ENCODE measurements around the gene SLC29A4.
"Not testable (repeated sequence)": the region's sequence is repeated elsewhere in the genome, so short reads cannot be mapped to it uniquely, and the experiment has no call there.

The SLC29A4 gene

GRCh38 chr7:5269992-5270657 is 12.6 kb upstream of the SLC29A4 start:
- not testable (repeated sequence) for H3K36me3 ChIP-seq (replicated peaks in 1 of 2; ENCODE audit: control insufficient read depth in 2 of 2, insufficient read depth in 2 of 2, low read length in 2 of 2); H3K27ac ChIP-seq (replicated peaks; ENCODE audit: low read length); H3K4ac ChIP-seq (ENCODE audit: low read length); H3K4me3 ChIP-seq (ENCODE audit: low read length in 2 of 2); H3K18ac ChIP-seq (ENCODE audit: low read length); H2BK5ac ChIP-seq (ENCODE audit: low read length); H2AFZ ChIP-seq (ENCODE audit: low read length); H3K79me1 ChIP-seq (ENCODE audit: low read depth, low read length); H3K9ac ChIP-seq (ENCODE audit: low read depth, low read length, poor library complexity); H2BK12ac ChIP-seq (ENCODE audit: low read length); H2BK15ac ChIP-seq (ENCODE audit: low read length); H4K8ac ChIP-seq (ENCODE audit: low read depth, low read length); H3K27me3 ChIP-seq (ENCODE audit: control insufficient read depth in 3 of 3, insufficient read depth in 3 of 3, low read depth in 1 of 3, low read length in 3 of 3); H3K4me2 ChIP-seq (ENCODE audit: insufficient read depth, low read length, poor library complexity, severe bottlenecking); H3K23ac ChIP-seq (ENCODE audit: low read depth, low read length, poor library complexity); H2AK5ac ChIP-seq (ENCODE audit: low read depth, low read length); H3K14ac ChIP-seq (ENCODE audit: low read length); DNase-seq (ENCODE audit: low spot score); H2BK120ac ChIP-seq (ENCODE audit: low read depth, low read length); H4K91ac ChIP-seq (ENCODE audit: low read depth, low read length, poor library complexity); H3K9me3 ChIP-seq (replicated peaks in 1 of 2; ENCODE audit: control insufficient read depth in 2 of 2, insufficient read depth in 1 of 2, low read depth in 1 of 2, low read length in 2 of 2)
- H3K4me1 ChIP-seq (ENCODE audit: control insufficient read depth in 2 of 2, insufficient read depth in 1 of 2, low read depth in 1 of 2, low read length in 2 of 2) = peaks cover 7 to 10% of the 10 kb centered on the region in 2 donors
- WGBS, 2 donors (ENCODE audit: extremely low coverage in 2 of 2, insufficient read length in 2 of 2, insufficient replicate concordance in 1 of 2) = no CpG with 5 or more reads among the region's 12 CpGs

GRCh38 chr7:5270788-5271187 is 12.0 kb upstream of the SLC29A4 start:
- Histone ChIP-seq H3K4ac (ENCODE audit: low read length) (no peak overlapping the region), H3K4me2 (ENCODE audit: insufficient read depth, low read length, poor library complexity, severe bottlenecking) (no peak overlapping the region), H3K4me1 (ENCODE audit: control insufficient read depth in 2 of 2, insufficient read depth in 1 of 2, low read depth in 1 of 2, low read length in 2 of 2) (peaks cover 7% of the 10 kb centered on the region in 2 donors), H2AK5ac (ENCODE audit: low read depth, low read length) (no peak overlapping the region), H3K9me3 (replicated peaks in 1 of 2; ENCODE audit: control insufficient read depth in 2 of 2, insufficient read depth in 1 of 2, low read depth in 1 of 2, low read length in 2 of 2) (no peaks in the 10 kb centered on the region), H3K79me1 (ENCODE audit: low read depth, low read length) (no peaks in the 10 kb centered on the region), H4K91ac (ENCODE audit: low read depth, low read length, poor library complexity) (no peak overlapping the region), H3K23ac (ENCODE audit: low read depth, low read length, poor library complexity) (no peak overlapping the region), H2AFZ (ENCODE audit: low read length) (no peak overlapping the region), H3K18ac (ENCODE audit: low read length) (no peak overlapping the region), H2BK12ac (ENCODE audit: low read length) (no peak overlapping the region), H2BK15ac (ENCODE audit: low read length) (no peak overlapping the region), H2BK120ac (ENCODE audit: low read depth, low read length) (no peak overlapping the region), H3K4me3 (ENCODE audit: low read length in 2 of 2) (no peak overlapping the region), H2BK5ac (ENCODE audit: low read length) (no peak overlapping the region), H3K27ac (replicated peaks; ENCODE audit: low read length) (no peak overlapping the region), H3K27me3 (ENCODE audit: control insufficient read depth in 3 of 3, insufficient read depth in 3 of 3, low read depth in 1 of 3, low read length in 3 of 3) (no peaks in the 10 kb centered on the region), H3K36me3 (replicated peaks in 1 of 2; ENCODE audit: control insufficient read depth in 2 of 2, insufficient read depth in 2 of 2, low read length in 2 of 2) (no peaks in the 10 kb centered on the region), H3K9ac (ENCODE audit: low read depth, low read length, poor library complexity) (no peak overlapping the region), H4K8ac (ENCODE audit: low read depth, low read length) (no peak overlapping the region), H3K14ac (ENCODE audit: low read length) (no peak overlapping the region)
- no peak for DNase-seq (ENCODE audit: low spot score)
- WGBS, 2 donors (ENCODE audit: extremely low coverage in 2 of 2, insufficient read length in 2 of 2, insufficient replicate concordance in 1 of 2) = no CpG with 5 or more reads among the region's 6 CpGs

GRCh38 chr7:5273831-5274405 is 8.8 kb upstream of the SLC29A4 start:
- not testable (repeated sequence) for H3K36me3 ChIP-seq (replicated peaks in 1 of 2; ENCODE audit: control insufficient read depth in 2 of 2, insufficient read depth in 2 of 2, low read length in 2 of 2); H3K9ac ChIP-seq (ENCODE audit: low read depth, low read length, poor library complexity); H3K79me1 ChIP-seq (ENCODE audit: low read depth, low read length); H2BK15ac ChIP-seq (ENCODE audit: low read length); H3K23ac ChIP-seq (ENCODE audit: low read depth, low read length, poor library complexity); H2BK12ac ChIP-seq (ENCODE audit: low read length); H3K4me1 ChIP-seq (ENCODE audit: control insufficient read depth in 2 of 2, insufficient read depth in 1 of 2, low read depth in 1 of 2, low read length in 2 of 2); H2BK120ac ChIP-seq (ENCODE audit: low read depth, low read length); H3K9me3 ChIP-seq (replicated peaks in 1 of 2; ENCODE audit: control insufficient read depth in 2 of 2, insufficient read depth in 1 of 2, low read depth in 1 of 2, low read length in 2 of 2); H2BK5ac ChIP-seq (ENCODE audit: low read length); H4K91ac ChIP-seq (ENCODE audit: low read depth, low read length, poor library complexity); H3K4me2 ChIP-seq (ENCODE audit: insufficient read depth, low read length, poor library complexity, severe bottlenecking); H3K18ac ChIP-seq (ENCODE audit: low read length); H3K4me3 ChIP-seq (ENCODE audit: low read length in 2 of 2); H2AFZ ChIP-seq (ENCODE audit: low read length); H3K27me3 ChIP-seq (ENCODE audit: control insufficient read depth in 3 of 3, insufficient read depth in 3 of 3, low read depth in 1 of 3, low read length in 3 of 3); H3K14ac ChIP-seq (ENCODE audit: low read length); DNase-seq (ENCODE audit: low spot score); H4K8ac ChIP-seq (ENCODE audit: low read depth, low read length); H3K27ac ChIP-seq (replicated peaks; ENCODE audit: low read length); H3K4ac ChIP-seq (ENCODE audit: low read length)
- WGBS, 2 donors (ENCODE audit: extremely low coverage in 2 of 2, insufficient read length in 2 of 2, insufficient replicate concordance in 1 of 2) = no CpG with 5 or more reads among the region's 18 CpGs
- peak overlapping the region; percentile 56 for H2AK5ac ChIP-seq (ENCODE audit: low read depth, low read length)

- Histone ChIP-seq H4K91ac (ENCODE audit: low read depth, low read length, poor library complexity) (no peak overlapping the region), H2BK12ac (ENCODE audit: low read length) (no peak overlapping the region), H3K4me3 (ENCODE audit: low read length in 2 of 2) (no peak overlapping the region), H3K9ac (ENCODE audit: low read depth, low read length, poor library complexity) (no peak overlapping the region), H3K18ac (ENCODE audit: low read length) (no peak overlapping the region), H3K36me3 (replicated peaks in 1 of 2; ENCODE audit: control insufficient read depth in 2 of 2, insufficient read depth in 2 of 2, low read length in 2 of 2) (no peaks in the 10 kb centered on the region), H3K23ac (ENCODE audit: low read depth, low read length, poor library complexity) (no peak overlapping the region), H3K27ac (replicated peaks; ENCODE audit: low read length) (no peak overlapping the region), H2AK5ac (ENCODE audit: low read depth, low read length) (no peak overlapping the region), H4K8ac (ENCODE audit: low read depth, low read length) (no peak overlapping the region), H3K27me3 (ENCODE audit: control insufficient read depth in 3 of 3, insufficient read depth in 3 of 3, low read depth in 1 of 3, low read length in 3 of 3) (peaks cover 0 to 6% (median 0%) of the 10 kb centered on the region in 3 experiments), H2BK15ac (ENCODE audit: low read length) (no peak overlapping the region), H3K4me1 (ENCODE audit: control insufficient read depth in 2 of 2, insufficient read depth in 1 of 2, low read depth in 1 of 2, low read length in 2 of 2) (peaks cover 0 to 3% of the 10 kb centered on the region in 2 donors), H2BK120ac (ENCODE audit: low read depth, low read length) (no peak overlapping the region), H3K4ac (ENCODE audit: low read length) (no peak overlapping the region), H2BK5ac (ENCODE audit: low read length) (no peak overlapping the region), H3K9me3 (replicated peaks in 1 of 2; ENCODE audit: control insufficient read depth in 2 of 2, insufficient read depth in 1 of 2, low read depth in 1 of 2, low read length in 2 of 2) (no peaks in the 10 kb centered on the region), H3K4me2 (ENCODE audit: insufficient read depth, low read length, poor library complexity, severe bottlenecking) (no peak overlapping the region), H3K14ac (ENCODE audit: low read length) (no peak overlapping the region), H2AFZ (ENCODE audit: low read length) (no peak overlapping the region), H3K79me1 (ENCODE audit: low read depth, low read length) (no peaks in the 10 kb centered on the region)
- WGBS, 2 donors (ENCODE audit: extremely low coverage in 2 of 2, insufficient read length in 2 of 2, insufficient replicate concordance in 1 of 2) = no CpG with 5 or more reads among the region's 7 CpGs
- DNase-seq (ENCODE audit: low spot score) = no peak
Observed at GRCh38 chr7:5274441-5274840, 8.3 kb upstream of the SLC29A4 start.
